ENCODE measurements around the gene GNG7.

DNA sequence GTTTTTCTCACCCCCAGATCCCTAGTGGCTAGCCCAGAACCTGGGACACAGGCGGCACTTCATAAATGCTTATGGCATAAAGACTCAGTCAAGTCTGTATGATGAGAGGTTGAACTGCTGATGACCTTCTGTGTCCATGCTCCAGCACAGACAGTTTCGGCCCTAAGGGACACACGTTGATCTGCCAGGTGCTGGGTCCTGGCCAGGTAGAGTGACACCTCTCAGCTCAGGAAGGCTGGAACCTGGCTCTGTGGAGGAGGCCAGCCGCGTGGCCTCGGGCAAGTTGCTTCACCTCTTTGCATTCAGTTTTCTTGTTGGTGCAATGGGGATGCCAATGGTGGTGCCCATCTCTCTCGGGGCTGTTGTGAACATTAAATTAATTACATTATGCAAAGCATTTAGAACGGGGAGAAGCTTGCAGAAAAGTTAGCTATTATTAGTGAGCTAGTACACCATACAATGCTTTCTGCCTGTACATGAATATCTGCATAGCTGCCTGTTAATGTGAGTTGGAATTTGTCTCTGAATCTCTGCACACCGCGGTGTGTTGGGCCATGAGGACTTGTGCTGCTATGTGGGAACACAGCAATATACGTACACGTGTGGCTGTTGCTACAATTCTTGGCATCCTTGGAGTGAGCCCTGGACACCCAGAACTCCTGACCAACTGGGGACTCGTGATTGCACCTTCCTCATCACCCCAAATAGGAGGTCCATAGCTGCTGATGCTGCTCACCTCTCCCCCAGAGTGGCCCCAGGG lies 218.1 kb downstream of the GNG7 start:
- TF ChIP-seq TAF1 (IDR thresholded peaks at IDR 0.05; ENCODE audit: low read depth, low read length), result no peak
- TF ChIP-seq POLR2A (IDR thresholded peaks at IDR 0.05; ENCODE audit: low read depth, low read length), result no peak
- no peak for TF ChIP-seq PAX5 (IDR thresholded peaks at IDR 0.05; ENCODE audit: insufficient read depth, low read length, severe bottlenecking)
- no peak for TF ChIP-seq POLR2AphosphoS5 (IDR thresholded peaks at IDR 0.05; ENCODE audit: low read depth, low read length)

All from GM12891 (cell line).